DOHH2 (cell line): ENCODE data around the gene TXNDC17.
A peak's percentile ranks its signal among the peaks of the same experiment; 100 is the strongest.

Experiments used
- H3F3A ChIP-seq: fragments of 200-600 bp; sonication (generic), shearing (Covaris generic); 2 replicates; pipeline ENCODE4 v1.6.0; 2016; ENCODE audit warnings: antibody characterized with exemption, mild to moderate bottlenecking; ENCODE audit not compliant: control insufficient read depth, insufficient read depth
- H3K27ac ChIP-seq: fragments of 200-600 bp; sonication (generic); 2 replicates; pipeline ENCODE4 v1.5.1; 2014; ENCODE audit warnings: low read depth, mild to moderate bottlenecking, low read length, moderate library complexity
- H3K27me3 ChIP-seq: fragments of 200-600 bp; sonication (generic); 2 replicates; pipeline ENCODE4 v1.6.1; 2014; ENCODE audit warnings: mild to moderate bottlenecking, low read length, mixed read lengths; ENCODE audit not compliant: control insufficient read depth
- H3K36me3 ChIP-seq: fragments of 200-600 bp; sonication (generic); 2 replicates; pipeline ENCODE4 v1.6.1; 2014; ENCODE audit warnings: mild to moderate bottlenecking, low read length, moderate library complexity, mixed read lengths; ENCODE audit not compliant: control insufficient read depth
- H3K4me1 ChIP-seq: fragments of 200-600 bp; sonication (generic); 2 replicates; pipeline ENCODE4 v1.6.1; 2014; ENCODE audit warnings: mild to moderate bottlenecking, low read length, mixed read lengths; ENCODE audit not compliant: control insufficient read depth
- H3K4me2 ChIP-seq: fragments of 200-600 bp; sonication (generic); 2 replicates; pipeline ENCODE4 v1.6.0; 2014; ENCODE audit warnings: mild to moderate bottlenecking, low read length, moderate library complexity
- H3K4me3 ChIP-seq: fragments of 200-600 bp; sonication (generic); 2 replicates; pipeline ENCODE4 v1.5.1; 2014; ENCODE audit warnings: mild to moderate bottlenecking, low read length, mixed read lengths
- H3K79me2 ChIP-seq: fragments of 200-600 bp; sonication (generic); 2 replicates; pipeline ENCODE4 v1.6.1; 2014; ENCODE audit warnings: mild to moderate bottlenecking, low read length, mixed read lengths; ENCODE audit not compliant: control insufficient read depth
- H3K9me2 ChIP-seq: fragments of 200-600 bp; sonication (generic); replicated peaks from 2 replicates; pipeline ENCODE4 v1.6.1; 2014; ENCODE audit warnings: mild to moderate bottlenecking, low read length, mixed read lengths; ENCODE audit not compliant: control insufficient read depth
- H3K9me3 ChIP-seq: fragments of 200-600 bp; sonication (generic); 2 replicates; pipeline ENCODE4 v1.6.1; 2014; ENCODE audit warnings: antibody characterized with exemption, low read length, mixed read lengths; ENCODE audit not compliant: control insufficient read depth, insufficient read depth
- H4K20me1 ChIP-seq: fragments of 200-600 bp; sonication (generic); 2 replicates; pipeline ENCODE4 v1.6.0; 2014; ENCODE audit warnings: low read depth, mild to moderate bottlenecking, antibody characterized with exemption, low read length, moderate library complexity; ENCODE audit not compliant: control insufficient read depth, insufficient read depth
- CTCF ChIP-seq: fragments of 200-600 bp; sonication (generic); IDR thresholded peaks from one replicate; pipeline ENCODE4 v1.5.1; 2014; ENCODE audit warnings: antibody characterized with exemption, mild to moderate bottlenecking, low read depth, low read length; ENCODE audit not compliant: poor library complexity, severe bottlenecking
- EZH2phosphoT487 ChIP-seq: fragments of 200-600 bp; sonication (generic); IDR thresholded peaks from 2 replicates; pipeline ENCODE4 v1.6.1; 2017; ENCODE audit warnings: borderline replicate concordance, mild to moderate bottlenecking, antibody characterized with exemption, low read length, moderate library complexity, mixed read lengths

Gene TXNDC17

GRCh38 chr17:6599364-6599763 is 41.5 kb upstream of the TXNDC17 start:
- peaks cover 72% of the 10 kb centered on the region for H3K36me3 ChIP-seq
- 0 out of 2 replicates have a peak overlapping the region, but pooled peaks have one; percentile 1 for H3K4me2 ChIP-seq
- no peaks in the 10 kb centered on the region for H3K79me2 ChIP-seq

GRCh38 chr17:6602141-6602540 is 38.7 kb upstream of the TXNDC17 start:
- H3K4me3 ChIP-seq = no peak overlapping the region
- H3K4me1 ChIP-seq = peaks cover 13% of the 10 kb centered on the region
- no peaks in the 10 kb centered on the region for H3F3A ChIP-seq
- TF ChIP-seq CTCF (no peak), EZH2phosphoT487 (no peak)
- H3K36me3 ChIP-seq = peaks cover 68% of the 10 kb centered on the region
- H3K27ac ChIP-seq = no peak overlapping the region
- H4K20me1 ChIP-seq = no peaks in the 10 kb centered on the region
- H3K27me3 ChIP-seq = no peaks in the 10 kb centered on the region
- no peaks in the 10 kb centered on the region for H3K9me2 ChIP-seq
- no peaks in the 10 kb centered on the region for H3K79me2 ChIP-seq
- H3K4me2 ChIP-seq = no peak overlapping the region
- no peaks in the 10 kb centered on the region for H3K9me3 ChIP-seq

More at GRCh38 chr17:6599364-6599763, 41.5 kb upstream of the TXNDC17 start:
- no peak overlapping the region for H3K27ac ChIP-seq
- no peak overlapping the region for H3K4me3 ChIP-seq
- H3K9me3 ChIP-seq = no peaks in the 10 kb centered on the region
- H3K4me1 ChIP-seq = peaks cover 13% of the 10 kb centered on the region
- no peaks in the 10 kb centered on the region for H4K20me1 ChIP-seq
- H3F3A ChIP-seq = no peaks in the 10 kb centered on the region
- no peaks in the 10 kb centered on the region for H3K27me3 ChIP-seq
- no peak for TF ChIP-seq EZH2phosphoT487
- no peak for TF ChIP-seq CTCF
- no peaks in the 10 kb centered on the region for H3K9me2 ChIP-seq

GRCh38 chr17:6603744-6604325 is 37.0 kb upstream of the TXNDC17 start:
- Histone ChIP-seq H3K79me2 (no peaks in the 10 kb centered on the region), H3K9me3 (no peaks in the 10 kb centered on the region), H3K4me2 (no peak overlapping the region), H3K9me2 (no peaks in the 10 kb centered on the region), H3K27ac (no peak overlapping the region), H3F3A (no peaks in the 10 kb centered on the region), H3K4me3 (no peak overlapping the region), H3K4me1 (peaks cover 13% of the 10 kb centered on the region), H3K27me3 (no peaks in the 10 kb centered on the region), H3K36me3 (peaks cover 69% of the 10 kb centered on the region), H4K20me1 (no peaks in the 10 kb centered on the region)
- no peak for TF ChIP-seq CTCF
